GM18498 (cell line): ENCODE data around the gene STARD13.
"Not testable (repeated sequence)": the region's sequence is repeated elsewhere in the genome, so short reads cannot be mapped to it uniquely, and the experiment has no call there.

Experiments
- ATAC-seq: cut with Tn5 transposase; IDR thresholded peaks from one replicate; pipeline ENCODE4 v1.9.1; 2021; ENCODE audit warnings: mild to moderate bottlenecking, moderate library complexity; ENCODE audit not compliant: unreplicated experiment

The STARD13 gene

DNA sequence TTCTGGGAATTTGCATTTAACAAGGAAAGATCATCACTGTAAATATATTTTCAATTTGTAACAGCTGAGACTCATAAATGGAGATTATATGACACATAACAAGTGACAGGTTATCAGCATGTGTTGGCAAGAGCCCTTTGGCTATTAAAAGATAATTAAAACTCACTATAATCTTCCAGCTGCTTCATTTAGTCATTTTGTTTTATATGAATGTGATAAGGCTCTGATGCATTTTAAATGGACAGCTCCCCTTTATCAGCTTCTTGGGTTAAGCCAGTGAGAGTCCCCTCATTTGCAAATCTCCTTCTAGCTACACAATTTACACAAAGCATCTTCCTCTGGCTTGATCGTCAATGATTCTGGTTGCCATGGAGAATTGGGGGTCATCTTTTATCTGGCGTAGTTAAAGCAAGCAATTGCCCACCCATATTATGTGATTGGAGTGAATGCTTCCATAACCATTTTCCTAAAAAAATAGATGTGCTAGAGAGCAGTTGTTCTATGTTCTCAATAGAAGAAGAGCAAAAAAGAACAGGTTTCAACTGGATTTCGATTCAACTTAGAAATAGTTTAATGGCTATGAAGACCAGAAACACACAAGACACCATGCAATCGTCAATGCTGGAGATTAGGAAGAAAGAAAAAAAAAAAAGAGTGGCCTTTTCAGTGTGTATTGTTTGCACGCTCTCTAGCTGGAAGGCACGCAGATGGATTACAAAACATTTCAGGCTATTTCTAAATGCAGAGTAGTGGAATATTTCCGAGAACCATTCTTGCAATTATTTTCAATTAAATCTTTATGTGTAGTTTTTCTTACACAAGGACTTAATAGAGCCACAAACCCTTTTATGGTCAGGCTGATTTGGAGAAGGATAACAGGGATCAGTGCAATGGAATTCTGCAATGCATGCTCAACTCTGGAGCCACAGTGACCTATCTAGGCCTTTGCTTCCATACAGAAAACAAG lies 27.4 kb downstream of the STARD13 start:
- no peak for ATAC-seq

DNA sequence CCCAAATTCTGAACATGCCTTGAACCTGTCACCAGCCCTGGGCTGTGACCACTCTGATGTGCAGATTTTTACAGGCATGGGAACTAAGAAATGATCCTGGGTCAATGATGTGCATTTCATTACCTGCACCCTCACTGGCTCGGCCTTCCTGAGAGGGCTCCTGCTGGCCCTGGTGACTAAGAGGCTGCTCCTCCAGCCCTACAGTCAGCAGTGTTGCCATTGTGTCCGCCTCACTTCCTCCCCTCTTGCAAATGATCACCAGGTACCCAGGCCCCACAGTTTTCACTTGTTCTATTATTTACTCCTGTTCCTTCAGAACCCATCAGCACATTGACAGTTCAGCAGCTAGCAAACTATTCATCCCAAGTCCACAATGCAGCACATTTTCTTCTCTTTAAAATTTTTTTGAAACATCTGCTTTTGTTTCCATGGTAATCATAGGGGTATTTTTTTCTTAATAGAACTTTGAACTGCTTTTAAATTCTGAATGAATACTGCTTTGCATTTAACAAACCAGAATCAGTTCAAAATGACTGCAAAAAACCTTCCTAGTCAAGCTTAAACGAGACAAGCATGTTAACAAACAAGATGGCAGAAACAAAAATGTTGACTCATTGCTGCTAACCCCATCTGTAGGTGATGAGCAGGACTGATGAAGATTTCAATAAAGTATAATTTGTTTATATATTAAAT lies 29.3 kb downstream of the STARD13 start:
- ATAC-seq = no peak

- ATAC-seq = no peak
Measured at GRCh38 chr13:33252135-33252534, 33.4 kb downstream of the STARD13 start.

- ATAC-seq = peak; percentile 88
Measured at GRCh38 chr13:33251131-33251661, 34.4 kb downstream of the STARD13 start.

- ATAC-seq = peak; percentile 6
Measured at GRCh38 chr13:33250609-33251008, 34.9 kb downstream of the STARD13 start.

- ATAC-seq = no peak
Measured at GRCh38 chr13:33249894-33250293, 35.7 kb downstream of the STARD13 start.

DNA sequence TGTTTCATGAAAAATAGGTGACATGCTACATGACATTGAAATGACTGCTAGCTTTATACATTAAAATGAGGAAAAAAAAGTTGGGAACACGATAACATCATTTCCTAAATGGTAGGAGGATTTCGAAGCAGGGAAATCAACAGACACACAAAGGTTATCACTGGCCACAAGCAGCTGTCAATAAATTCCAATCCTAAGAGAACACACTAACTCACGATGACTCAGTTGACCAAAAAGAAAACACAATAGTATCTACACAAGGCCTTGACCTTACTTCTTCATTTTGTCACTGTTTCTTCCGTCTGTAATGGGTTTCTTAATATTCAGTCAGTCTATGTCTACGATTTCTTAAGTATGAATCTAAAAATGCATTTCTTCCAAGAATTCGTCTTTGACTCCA lies 36.5 kb downstream of the STARD13 start:
- no peak for ATAC-seq

DNA sequence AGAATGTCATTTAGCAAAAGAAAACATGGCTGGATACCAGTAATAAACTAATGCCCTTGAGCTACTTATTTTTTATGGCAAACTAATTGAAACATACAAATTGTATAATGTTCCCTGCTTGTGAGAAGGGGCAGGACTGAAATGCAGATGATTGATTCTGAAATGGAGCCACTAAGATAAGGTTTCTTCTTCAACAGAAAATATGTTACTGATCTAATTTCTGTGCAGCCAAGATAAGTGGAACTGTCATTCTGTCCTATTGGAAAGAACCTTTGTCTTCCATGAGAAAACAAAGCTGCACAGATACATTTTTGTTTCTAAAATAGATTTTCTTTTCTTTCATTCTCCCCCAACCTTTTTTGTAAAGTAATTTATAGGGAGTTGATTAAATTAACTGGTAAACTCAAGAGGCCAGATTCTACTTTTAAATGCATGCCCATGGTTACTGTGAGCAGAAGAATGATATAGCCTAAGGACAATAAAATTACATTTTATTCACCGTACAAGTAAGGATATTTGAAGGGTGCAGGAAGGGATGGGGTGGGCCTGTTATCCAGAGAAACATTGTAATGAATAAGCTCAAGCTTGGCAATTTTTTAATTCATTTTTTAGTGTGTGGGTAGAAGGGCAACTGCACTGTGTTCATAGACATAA lies 39.9 kb downstream of the STARD13 start:
- ATAC-seq = no peak

GRCh38 chr13:33244907-33245287 lies 40.7 kb downstream of the STARD13 start:
- ATAC-seq = no peak

DNA sequence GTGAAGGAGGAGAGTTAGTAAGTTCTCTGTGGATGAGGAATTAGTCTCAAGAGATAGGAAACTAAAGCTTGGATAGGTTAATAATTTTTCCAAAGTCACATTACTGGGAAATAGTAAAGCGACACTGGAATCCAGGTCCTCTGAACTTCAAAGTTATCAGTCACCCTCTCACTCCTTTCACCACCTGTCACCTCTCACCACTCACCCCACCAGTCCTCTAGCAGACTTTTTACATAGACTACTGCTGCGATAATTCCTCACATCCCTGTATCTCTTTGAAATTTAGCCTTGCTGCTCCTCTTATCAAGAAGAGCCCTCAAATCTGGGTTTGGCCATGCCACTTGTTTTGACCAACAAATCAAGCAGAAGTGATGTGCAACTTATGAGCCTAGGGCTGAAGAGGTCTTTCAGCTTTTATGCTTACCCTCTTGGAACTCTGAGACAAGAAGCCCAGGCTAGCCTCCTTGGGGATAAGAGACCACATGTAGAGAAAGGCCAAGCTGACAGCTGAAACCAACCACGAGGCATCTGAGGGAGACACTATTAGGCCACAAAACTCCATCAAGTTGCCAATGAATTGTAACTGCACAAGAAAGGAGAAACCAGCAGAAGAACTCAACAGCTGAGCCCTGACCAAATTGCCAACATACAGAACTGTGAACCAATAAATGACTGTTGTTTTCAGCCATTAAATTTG lies 41.2 kb downstream of the STARD13 start:
- ATAC-seq = no peak

GRCh38 chr13:33242984-33243617 lies 42.5 kb downstream of the STARD13 start:
- no peak for ATAC-seq

DNA sequence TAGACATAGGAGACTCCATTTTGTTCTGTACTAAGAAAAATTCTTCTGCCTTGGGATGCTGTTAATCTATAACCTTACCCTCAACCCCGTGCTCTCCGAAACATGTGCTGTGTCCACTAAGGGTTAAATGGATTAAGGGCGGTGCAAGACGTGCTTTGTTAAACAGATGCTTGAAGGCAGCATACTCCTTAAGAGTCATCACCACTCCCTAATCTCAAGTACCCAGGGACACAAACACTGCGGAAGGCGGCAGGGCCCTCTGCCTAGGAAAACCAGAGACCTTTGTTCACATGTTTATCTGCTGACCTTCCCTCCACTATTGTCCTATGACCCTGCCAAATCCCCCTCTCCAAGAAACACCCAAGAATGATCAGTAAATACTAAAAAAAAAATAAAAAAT lies 43.2 kb downstream of the STARD13 start:
- not testable (repeated sequence) for ATAC-seq

DNA sequence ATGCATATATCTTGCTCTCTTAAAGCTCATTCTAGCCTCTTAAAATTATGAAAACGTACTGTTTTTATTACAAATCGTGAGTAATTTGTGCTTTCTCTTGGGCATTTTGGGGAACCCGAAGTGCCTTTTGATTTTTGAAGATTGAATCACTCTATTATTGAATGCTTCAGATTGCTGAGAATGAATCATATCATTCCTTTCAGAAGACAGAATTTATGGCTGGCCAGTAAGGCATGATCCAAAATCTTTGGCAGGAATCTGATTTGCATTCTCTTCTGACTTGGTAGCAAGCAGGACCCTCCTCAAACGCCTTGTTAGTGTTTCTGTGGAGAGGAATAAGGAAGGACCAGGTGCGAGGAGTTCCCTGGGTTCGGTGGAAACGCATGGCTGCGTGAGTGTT lies 49.5 kb downstream of the STARD13 start:
- no peak for ATAC-seq

GRCh38 chr13:33235564-33235963 lies 50.0 kb downstream of the STARD13 start:
- no peak for ATAC-seq

DNA sequence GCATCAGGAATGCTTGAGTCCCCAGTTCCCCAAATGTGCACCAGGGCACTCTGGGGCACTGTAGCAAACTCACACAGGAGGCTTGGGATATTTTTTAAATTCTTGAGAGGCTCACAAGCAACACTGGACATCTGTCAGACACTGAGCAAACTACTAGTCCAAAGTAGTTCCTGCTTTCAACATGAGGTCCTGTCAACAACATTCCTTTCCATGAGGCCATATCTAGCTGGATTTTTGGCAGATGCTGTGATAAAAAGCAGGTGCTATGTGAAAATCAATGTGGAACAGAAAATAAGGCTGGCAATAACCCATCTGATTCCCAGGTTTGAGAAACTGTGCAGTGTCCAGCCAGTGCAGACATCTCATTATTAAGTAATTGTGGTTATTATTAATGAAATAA lies 50.5 kb downstream of the STARD13 start:
- no peak for ATAC-seq

DNA sequence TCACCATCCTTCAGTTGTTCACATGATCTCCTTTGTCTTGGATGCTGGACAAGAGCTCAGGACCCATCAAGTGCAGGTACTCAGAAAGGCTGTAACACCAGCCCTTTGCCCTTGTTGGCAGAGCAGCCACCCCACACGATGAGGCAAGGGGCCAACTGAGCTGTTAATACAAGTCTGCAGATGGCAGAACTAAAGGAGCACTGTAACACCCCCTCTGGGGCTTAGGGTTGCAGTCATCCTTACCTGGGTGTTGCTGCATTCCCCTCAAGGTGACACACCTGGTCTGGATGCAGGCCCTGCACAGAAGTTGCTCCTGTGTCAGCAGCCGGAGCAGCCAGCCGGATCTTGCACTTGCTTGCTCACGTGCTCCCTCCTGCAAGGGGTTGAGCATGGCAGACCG lies 52.0 kb downstream of the STARD13 start:
- ATAC-seq = no peak

- no peak for ATAC-seq
Measured at GRCh38 chr13:33232883-33233282, 52.7 kb downstream of the STARD13 start.

- ATAC-seq = no peak
Measured at GRCh38 chr13:33231339-33231738, 54.2 kb downstream of the STARD13 start.

- no peak for ATAC-seq
Measured at GRCh38 chr13:33230178-33230881, 55.2 kb downstream of the STARD13 start.
